Stromal cell of bone marrow (primary cell): ENCODE measurements around the gene TOM1L2.
"Not testable (repeated sequence)": the region's sequence is repeated elsewhere in the genome, so short reads cannot be mapped to it uniquely, and the experiment has no call there.

Experiments used
- DNase-seq: peaks from one replicate; pipeline ENCODE4 v3.0.0-alpha.2; 2012; ENCODE audit warnings: low read depth

The TOM1L2 gene

DNA sequence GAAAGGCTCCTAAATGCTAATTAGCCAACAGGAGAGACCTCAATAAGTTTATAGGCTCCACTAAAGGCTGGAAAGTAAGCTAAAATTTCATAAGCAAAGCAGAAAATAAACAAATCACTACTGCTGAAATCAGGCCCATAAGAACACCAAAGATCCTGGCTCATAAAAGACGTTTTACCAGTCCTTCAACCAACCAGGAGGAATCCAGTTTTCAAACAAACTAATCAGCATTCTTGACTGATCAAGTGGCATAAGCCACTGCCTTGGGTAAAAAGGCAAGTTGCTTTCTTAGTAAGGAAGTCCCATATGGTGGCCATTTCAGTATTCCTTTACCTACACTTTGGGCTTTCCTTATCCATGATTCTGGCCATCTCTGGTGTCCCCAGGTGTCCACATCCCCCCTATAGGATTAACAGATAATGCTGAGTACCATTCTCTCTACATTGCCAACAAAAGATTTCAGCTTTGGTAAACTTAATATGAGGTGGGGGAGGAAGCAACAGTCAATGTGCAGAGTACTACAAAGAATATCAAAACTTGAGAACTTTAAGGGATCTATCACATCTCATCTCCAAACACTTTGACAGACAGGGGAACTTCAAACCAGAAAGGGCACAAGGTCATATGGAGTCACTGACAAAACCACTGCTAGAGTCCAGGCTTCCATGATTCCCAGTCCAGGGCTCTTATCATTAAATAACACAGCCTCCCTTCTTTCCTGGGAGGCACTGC lies 1.3 kb downstream of the TOM1L2 start:
- no peak for DNase-seq

DNA sequence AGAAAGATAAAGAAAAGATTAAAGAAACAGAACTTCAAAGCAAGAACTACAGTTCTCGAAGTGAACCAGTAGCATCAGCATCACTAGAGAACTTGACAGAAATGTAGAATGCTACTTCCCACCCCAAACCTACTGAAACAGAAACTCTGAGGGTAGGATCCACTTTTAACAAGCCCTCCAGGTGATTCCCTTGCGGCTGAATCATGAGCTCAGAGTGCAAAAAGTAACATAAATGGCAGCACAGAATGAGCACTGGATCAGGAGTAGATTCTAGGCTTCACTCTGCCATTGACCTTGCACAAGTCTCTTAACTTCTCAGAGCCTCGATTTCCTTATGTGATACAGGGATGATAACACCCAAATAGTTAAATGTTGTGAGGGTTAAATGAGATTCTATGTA lies 5.8 kb downstream of the TOM1L2 start:
- DNase-seq = no peak

DNA sequence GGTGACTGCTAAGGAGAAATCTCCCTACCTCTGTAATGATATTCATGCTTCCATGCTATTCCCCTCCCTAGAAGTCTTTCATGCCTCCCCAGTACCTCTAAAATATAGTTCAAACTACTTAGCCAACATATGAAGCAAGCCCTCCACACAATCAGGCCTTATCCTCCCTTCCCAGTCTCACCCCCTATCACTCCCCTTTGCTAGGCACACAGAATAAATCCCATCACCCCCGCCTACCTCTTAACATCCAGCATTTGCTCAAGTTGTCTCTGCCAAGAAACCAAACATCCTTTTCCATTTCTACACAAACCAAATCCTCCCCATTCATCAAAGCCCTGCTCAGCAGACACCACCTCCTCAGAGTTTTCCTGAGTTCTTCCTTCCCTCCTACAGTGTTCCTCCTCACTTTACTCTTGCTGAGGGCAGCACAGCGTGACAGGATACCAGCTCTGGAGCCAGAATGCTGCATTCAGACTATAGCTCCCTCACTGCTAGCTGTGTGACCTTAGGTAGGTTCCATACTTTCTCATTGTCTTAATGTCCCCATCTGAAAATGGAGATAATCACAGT lies 7.0 kb downstream of the TOM1L2 start:
- no peak for DNase-seq

DNA sequence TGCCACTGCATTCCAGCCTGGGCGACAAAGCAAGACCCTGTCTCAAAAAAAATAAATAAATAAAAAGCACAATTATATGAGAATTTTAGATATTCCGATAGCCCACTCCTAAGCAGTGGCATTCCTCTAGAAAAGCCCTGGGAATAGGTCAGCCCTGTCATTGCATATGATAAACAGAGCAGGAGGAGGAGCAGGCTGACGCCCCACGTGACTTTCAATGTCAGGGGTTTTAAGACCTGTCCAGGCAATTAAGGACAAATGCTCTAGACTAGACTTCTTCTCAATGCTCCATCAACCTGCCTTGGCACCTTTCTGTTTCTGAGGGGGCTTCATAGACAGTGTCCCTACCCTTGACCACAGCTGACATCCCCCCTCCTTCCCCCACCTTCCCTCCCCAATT lies 7.5 kb downstream of the TOM1L2 start:
- no peak for DNase-seq

DNA sequence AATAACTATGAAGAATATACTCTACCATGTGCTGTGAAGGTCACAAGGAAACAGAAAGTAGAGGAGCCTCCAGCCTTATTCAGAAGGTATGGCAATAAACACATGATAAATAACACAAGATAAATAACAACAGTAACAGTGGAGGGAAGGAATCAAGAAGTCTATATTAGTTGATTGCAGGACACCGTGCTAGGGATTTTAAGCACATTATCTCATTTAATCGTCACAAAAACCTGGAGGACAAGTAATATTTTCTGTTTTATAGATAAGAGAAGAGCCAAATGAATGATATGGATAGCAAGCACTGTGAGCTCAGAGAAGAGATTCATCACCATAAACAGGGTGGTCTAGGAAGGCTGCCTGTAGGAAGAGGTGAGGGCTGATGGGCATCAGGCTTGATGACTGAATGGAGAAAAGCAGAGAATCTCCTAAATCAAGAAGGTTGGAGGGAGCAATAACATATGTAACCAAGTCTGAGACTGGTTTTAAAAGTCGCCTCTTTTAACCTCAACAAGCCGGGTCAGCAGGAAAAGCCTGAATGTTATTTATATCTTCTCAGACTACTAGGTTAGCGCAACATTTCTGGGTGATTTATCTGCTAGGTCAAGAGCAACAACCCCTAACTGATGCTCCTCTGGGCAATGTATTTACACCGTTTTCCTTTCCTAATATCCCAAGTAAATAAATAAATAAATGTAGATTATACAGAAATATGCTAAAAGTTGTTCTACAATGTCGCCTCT lies 8.3 kb downstream of the TOM1L2 start:
- DNase-seq = no peak

DNA sequence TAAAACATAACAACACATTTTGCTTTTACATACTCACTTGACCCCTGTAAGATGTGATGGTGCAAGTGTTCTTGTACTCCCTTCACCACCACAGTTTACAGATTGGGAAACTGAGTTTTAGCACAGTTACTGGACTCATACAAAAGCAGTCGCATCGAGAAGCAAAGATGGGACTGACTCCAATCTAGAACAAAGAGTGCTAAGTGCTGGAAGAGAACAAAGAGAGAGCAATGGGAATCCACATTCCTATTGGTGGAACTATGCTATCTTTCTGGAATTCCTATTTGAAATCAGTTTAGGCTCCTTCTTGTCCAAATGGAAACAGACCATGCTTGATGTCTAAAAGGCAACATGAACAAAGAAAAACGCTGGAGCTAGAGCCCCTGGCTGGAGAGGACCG lies 9.1 kb downstream of the TOM1L2 start:
- no peak for DNase-seq

DNA sequence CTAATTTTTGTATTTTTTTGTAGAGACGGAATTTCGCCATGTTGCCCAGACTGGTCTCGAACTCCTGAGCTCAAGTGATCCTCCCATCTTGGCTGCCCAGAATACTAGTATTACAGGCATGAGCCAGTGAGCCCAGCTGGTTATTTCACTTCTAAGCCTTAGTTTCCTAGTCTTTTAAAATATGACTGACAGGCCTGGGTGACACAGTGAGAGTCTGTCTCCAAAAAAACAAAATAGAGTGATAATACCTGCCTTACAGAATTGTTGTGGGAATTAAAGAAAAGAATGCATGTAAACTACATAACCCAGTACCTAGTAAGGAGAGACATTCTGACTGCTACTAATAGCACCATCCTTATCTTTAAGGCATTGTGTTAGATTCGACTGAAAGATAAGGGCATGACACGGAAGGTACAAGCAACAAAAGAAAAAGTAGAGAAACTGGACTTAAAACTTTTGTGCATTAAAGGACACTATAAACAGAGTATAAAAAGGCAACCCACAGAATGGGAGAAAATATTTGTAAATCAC lies 11.6 kb downstream of the TOM1L2 start:
- no peak for DNase-seq

DNA sequence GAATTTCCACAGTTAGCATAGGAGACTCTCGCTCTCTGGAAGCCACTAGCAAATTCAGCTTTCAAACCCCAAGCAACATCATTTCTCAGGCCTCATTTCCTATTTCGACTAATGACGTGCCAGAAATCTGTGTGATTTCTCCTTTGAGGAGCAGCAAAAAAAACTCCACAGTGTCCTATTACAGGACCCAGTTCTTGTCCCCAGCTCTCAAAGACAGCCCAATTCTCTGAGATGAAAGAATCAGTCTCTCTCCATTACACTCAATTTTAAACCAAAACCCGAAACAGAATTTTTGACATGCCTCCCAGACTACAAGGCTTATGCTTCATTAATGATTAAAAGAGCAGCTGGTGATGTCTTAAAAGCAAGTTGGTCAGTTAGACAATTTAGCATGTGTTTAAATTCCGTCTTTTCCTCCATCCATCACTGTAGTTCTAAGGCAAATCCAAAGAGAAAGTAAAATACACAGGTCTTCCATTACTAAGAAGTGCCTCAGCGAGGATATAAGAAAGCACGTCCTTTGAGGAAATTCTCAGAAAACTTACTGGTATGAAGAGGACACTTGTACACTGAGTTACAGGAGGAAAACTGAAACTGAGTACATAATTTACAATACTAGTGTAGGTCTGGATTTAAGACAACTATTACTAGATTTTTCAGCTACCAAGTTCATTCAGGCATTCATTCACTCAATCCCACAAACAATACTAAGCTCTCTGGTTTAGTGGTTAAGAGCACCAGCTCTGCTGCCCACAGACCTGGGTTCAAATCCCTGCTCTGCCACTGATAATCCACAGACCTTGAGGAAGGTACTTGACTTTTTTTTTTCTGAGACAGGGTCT lies 12.5 kb downstream of the TOM1L2 start:
- DNase-seq = no peak

DNA sequence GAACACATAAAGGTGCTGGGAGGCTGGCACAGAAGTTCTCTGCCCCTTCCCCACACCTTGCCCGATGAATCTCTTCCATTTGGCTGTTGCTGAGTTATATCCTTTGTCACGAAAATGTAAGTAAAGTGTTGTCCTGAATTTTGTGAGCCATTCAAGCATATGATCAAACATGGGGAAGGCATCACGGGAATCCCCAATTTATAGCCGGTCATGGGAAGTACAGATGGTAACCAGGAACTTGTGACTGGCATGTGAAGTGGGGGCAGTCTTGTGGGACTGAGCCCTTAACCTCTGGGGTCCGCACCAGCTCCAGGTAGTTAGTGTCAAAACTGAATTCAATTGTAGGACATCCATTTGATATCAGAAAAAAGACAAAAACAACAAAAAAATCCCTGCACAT lies 13.2 kb downstream of the TOM1L2 start:
- no peak for DNase-seq

DNA sequence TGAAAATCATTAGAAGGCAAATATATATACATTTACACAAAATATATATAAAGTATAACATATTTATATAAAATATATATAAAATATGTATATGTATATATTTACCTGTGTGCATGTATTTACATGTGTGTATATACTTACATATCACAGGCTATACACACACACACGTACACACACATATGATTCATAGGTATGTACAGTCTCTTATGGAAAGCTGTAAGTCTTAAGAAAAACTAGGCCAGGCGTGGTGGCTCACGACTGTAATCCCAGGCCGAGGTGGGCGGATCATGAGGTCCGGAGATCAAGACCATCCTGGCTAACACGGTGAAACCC lies 14.7 kb downstream of the TOM1L2 start:
- no peak for DNase-seq

DNA sequence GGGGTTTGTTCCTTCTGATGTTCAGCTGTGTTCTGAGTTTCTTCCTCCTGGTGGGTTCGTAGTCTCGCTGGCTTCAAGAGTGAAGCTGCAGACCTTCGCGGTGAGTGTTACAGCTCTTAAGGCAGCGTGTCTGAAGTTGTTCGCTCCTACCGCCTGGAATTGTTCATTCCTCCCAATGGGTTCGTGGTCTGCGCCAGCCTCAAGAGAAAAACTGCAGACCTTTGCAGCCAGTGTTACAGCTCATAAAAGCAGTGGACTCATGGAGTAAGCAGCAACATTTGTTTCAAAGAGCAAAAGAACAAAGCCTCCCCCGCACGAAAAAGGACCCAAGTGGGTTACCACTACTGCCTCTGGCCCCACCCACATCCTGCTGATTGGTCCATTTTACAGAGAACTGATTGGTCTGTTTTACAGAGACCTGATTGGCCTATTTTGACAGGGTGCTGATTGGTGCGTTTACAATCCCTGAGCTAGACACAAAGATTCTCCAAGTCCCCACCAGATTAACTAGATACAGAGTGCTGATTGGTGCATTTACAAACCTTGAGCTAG lies 16.3 kb downstream of the TOM1L2 start:
- DNase-seq = not testable (repeated sequence)

DNA sequence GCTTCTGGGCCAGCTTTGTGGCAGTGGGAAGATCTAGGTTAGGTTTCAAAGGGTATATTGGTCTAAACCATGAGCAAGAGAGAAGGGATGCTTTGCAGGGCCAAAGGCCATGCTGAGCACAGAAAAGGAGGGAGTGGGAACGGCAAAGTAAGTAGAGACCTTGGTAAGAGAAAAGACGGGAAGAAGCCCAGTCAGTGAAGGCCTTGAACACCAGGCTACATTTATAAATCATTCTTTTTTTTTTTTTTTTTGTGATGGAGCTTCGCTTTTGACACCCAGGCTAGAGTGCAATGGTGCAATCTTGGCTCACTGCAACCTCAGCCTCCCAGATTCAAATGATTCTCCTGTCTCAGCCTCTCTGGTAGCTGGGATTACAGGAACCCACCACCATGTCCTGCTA lies 18.1 kb downstream of the TOM1L2 start:
- no peak for DNase-seq

DNA sequence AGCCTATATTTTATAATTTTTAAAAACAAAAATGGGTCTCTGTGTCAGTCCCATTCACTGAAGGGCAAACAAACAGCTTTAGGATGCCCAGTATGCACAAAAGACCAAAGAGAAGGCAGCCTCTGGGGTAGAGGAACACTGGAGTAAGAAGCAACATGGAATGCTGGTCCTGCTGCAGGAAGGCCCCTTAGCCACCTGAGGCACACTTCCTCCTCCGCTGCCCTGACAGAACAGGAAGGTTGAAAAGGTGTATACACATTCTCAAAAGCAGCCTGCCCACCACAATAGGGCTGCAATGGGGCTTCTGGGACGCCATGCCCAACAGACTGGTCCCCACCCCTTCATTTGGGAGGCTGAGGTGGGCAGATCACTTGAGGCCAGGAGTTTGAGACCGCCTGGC lies 19.5 kb downstream of the TOM1L2 start:
- DNase-seq = no peak

DNA sequence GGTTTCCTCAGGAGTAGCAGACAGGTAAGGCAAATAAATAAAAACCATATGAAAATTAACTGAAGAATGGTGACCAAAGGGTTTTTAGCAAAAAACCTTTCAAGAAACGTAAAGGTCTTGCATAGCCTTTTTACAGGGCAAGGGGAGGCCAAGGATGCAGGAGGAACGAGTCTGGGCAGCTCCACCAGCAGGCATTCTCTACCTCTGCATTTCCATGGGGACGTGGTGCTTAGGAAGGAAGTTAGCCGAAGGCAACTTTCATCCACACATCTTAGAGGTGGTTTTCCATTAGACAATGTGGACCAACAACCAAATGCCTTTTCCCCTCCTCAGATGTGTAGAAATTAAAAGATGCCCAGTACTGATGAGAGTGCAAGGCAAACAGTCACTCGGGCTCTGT lies 20.7 kb downstream of the TOM1L2 start:
- no peak for DNase-seq

DNA sequence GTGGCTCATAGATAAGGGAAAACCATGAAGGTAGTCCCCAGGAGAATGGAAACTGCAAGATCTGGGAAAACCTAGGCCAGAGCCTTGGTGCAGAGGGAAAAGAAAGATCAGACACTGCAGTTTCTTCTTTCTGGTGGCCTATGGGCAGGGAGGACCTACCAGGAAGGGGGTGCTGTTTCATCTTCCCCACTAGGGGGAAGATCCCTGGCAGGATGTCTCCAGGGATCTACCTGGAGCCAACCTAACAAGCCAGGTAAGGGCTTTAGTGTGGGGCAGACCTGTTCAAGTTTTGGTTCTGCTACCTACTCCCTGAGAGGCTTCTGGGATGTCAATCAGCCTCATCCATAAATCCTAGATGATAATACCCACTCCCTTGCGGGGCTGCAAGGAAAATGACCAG lies 21.4 kb downstream of the TOM1L2 start:
- DNase-seq = no peak

DNA sequence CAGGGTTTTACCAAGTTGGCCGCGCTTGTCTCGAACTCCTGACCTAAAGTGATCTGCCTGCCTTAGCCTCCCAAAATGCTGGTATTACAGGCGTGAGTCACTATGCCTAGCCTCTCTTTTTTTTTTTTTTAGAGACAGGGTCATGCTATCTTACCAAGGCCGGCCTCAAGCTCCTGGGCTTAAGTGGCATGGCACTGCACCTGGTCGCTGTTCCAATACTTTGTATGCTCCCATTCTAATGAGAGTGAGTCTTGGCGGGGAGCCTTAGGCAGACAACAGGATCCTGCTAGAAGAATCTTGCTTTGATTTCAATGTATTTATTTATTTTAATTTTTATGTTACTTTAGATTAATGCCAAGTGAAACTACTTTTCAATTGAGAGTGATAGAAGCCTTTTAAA lies 21.9 kb downstream of the TOM1L2 start:
- DNase-seq = no peak

DNA sequence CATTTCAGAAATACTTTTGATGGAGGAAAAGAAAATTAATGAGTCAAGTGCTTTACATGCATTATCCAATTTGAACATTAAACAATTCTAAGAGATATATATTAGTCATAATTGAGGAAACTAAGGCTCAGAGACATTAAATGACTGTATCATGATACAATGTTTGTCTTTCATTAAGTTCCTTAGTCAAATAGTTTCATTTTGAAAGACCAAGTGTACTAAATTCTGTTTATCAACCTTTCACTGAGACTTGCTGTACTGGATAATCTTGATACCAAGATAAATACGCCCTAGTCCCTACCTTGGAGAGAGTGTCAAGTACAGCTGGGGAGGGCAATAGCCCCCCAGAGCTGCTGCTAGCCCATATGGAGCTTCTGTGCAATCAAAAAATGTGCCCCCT lies 24.2 kb downstream of the TOM1L2 start:
- DNase-seq = no peak

DNA sequence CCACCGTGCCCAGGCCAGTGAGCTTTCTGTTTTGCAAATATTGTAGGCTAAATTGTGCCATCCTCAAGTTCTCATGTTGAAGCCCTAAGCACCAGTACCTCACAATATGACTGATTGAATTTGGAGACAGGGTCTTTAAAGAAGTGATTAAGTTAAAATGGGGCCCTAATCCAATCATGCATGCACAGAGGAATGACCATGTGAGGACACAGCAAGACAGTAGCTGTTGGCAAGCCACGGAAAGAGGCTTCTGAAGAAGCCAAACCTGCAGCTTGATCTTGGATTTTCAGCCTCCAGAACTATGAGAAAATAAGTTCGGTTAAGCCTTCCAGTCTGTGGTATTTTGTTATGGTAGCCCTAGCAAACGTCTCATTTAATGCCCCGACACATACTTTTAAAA lies 24.9 kb downstream of the TOM1L2 start:
- DNase-seq = no peak

DNA sequence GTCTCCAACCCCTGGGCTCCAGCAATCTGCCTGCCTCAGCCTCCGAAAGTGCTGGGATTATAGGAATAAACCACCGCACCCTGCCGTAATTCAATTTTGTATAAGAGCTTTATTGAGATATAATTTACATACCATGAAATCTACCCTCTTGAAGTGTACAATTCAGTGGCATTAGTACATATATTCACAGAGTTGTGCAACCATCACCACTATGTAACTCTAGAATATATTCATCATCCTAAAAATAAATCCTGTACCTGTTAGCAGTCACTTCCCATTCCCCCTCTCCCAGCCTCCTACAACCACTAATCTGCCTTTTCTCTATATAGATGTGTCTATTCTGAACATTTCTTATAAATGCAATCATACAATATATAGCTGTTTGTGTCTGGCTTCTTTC lies 26.1 kb downstream of the TOM1L2 start:
- DNase-seq = no peak

DNA sequence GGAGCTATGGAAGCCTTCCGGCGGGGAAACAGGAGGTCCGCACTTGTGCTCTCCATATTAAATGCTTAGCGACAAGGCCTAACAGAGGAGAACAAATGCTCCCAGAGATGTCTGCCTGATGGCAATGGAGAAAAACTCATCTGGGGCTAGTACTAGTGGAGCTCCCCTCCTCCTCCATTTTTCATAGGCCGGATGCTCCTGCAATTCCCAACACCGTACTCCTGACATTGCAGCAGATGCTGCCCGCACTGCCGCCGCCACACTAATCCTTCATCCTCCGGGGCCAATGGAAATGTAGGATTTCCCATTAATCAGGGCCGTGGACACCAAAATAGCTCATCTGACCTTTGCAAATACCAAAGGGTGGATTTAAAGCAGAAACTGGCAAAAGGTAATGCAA lies 27.5 kb downstream of the TOM1L2 start:
- no peak for DNase-seq

DNA sequence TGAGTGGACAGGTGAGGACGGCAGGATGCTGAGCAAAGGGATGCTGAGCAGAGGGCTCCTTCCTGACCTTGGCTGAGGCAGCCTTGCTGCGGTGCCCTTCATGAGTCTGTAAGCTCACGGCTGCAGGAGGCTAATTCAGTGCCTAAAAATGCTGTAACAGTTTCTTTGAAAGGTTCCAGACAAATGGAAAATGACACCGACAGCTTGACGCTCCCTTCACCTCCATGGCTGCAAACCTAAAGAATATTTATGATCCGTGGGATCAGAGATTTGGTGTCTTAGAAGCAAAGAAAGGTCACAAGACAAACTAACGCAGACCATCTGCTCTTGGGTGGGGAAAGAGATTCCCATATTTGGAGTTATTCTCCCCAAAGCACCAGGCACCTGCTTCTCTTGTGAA lies 28.0 kb downstream of the TOM1L2 start:
- DNase-seq = no peak

DNA sequence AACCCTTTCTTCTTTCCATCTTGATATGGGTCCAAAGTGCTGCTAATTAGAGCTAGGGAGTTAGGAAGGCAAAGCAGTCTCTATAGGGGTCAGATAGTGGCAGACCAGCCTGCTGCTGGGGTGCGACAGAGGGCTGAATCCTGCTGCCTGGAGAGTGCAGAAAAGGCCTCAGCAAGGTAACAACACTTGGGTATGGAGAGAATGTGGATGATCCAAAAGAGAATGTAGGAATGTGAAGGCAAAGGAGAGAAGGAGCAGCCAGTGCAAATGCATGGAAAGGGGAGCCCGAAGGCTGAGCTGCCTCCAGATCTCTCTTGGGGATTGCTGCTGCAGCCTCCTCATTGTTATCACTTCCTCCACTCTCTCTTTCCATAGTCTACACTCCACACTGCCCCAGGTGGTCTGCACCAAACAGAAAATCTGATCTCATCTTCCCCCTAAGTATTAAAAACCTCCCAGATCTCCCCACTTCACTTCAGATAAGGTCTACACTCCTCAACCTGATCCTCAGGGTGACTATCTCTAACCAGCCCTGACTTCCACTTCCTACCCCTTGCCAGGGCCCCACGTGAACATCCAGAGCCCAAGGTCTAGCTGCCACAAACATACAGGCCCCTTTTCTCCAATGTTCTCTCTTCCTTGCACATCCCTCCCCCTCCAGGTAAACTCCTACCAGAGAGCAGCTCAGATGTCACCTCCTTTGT lies 28.8 kb downstream of the TOM1L2 start:
- no peak for DNase-seq
